GM12801 (cell line): ENCODE data around the gene BACE1.

ENCODE experiments used
- TF ChIP-seq, protein P1 (sequence below): IDR thresholded peaks from one replicate; pipeline ENCODE4 v1.5.1; 2011; ENCODE audit warnings: control low read depth; ENCODE audit not compliant: insufficient read length; ENCODE audit errors: extremely low read depth

The BACE1 gene

DNA sequence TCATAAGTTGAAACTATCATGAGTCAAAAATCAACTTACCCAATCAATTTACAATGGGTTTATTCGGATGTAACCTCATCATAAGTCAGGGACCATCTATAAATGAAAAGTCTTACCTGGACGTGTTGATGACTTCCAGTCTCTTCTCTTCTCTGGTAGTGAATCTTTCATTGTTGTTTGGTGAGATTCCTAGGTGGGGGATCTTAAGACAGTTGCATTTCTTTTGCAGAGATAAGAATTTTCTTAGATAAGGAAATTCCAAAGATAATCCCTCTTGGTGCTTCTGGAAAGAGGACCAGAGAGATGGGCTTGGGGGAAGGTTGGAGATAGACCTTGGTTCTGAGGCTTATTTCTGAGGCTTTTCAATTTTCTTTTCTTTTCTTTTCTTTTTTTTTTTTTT is 46.2 kb downstream of the BACE1 start:
- TF ChIP-seq, protein P1, sequence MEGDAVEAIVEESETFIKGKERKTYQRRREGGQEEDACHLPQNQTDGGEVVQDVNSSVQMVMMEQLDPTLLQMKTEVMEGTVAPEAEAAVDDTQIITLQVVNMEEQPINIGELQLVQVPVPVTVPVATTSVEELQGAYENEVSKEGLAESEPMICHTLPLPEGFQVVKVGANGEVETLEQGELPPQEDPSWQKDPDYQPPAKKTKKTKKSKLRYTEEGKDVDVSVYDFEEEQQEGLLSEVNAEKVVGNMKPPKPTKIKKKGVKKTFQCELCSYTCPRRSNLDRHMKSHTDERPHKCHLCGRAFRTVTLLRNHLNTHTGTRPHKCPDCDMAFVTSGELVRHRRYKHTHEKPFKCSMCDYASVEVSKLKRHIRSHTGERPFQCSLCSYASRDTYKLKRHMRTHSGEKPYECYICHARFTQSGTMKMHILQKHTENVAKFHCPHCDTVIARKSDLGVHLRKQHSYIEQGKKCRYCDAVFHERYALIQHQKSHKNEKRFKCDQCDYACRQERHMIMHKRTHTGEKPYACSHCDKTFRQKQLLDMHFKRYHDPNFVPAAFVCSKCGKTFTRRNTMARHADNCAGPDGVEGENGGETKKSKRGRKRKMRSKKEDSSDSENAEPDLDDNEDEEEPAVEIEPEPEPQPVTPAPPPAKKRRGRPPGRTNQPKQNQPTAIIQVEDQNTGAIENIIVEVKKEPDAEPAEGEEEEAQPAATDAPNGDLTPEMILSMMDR, result no peak

DNA sequence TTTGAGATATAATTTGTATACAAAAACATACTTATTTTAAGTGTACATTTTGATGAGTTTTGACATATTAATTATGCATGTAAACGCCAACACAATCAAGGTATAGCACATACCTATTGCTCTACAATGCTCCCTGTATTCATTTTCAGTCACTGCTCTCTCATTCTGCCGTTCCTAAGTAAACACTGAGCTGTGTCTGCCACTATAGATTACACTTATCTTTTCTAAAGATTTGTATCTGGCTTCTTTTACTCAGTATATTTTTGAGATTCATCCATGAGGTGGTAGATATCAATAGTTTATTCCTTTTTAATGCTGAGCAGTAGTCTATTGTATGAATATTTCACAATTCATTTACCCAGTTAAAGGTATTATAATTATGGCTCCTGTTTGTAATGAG is 50.3 kb downstream of the BACE1 start:
- TF ChIP-seq, protein P1, result no peak

DNA sequence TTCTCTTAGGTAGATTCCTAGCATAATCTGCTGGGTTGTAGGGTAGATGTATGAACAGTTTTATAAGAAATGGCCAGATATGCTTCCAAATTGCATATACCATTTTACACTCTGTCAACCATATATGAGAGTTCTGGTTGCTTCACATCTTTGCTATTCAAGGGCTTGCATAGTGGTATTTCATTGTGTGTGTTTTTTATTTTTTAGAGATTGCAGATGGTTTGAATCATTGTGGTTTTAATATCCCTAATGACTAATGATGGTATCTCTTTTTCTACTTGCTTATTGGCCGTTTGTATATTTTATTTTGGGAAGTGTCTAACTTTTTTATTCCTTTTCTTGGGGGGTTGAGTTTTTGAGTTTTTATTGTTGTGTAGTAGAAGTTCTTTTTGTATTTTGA is 56.6 kb downstream of the BACE1 start:
- TF ChIP-seq, protein P1, result no peak

DNA sequence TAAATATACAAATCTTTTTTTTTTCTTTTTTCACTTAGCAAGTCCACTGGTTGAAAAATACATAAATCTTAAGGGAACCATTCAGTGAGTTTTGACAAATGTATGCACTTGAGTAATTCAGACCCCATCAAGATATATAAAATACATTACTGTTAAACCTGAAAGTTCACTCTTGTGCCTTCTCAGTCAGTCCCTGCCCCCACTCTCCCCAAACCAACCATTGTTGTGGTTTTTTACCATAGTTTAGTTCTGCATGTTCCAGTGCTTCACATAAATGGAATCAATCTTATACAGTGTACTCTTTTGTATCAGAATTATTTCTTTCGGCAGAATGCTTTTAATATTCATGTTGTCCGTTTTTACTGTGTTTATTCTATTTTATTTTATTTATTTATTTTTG is 57.5 kb downstream of the BACE1 start:
- TF ChIP-seq, protein P1, result no peak

DNA sequence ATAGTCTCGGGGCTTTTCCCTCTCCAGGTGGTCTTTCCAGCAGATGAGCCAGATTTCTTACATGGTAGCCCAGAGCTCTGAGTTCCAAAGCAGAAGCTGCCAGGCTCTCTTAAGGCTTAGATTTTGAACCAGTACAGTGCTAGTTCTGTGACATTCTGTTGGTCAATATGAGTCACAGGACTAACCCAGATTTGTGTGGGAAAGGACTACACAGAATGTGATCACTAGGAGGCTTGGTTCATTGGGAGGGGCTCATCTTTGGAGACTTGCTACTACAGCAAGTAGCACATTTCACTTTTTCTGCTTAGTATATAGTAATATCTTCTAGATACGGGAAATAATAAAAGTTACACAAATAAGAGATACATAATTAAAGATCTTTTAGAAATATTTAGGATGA is 59.5 kb downstream of the BACE1 start:
- TF ChIP-seq, protein P1, result no peak

DNA sequence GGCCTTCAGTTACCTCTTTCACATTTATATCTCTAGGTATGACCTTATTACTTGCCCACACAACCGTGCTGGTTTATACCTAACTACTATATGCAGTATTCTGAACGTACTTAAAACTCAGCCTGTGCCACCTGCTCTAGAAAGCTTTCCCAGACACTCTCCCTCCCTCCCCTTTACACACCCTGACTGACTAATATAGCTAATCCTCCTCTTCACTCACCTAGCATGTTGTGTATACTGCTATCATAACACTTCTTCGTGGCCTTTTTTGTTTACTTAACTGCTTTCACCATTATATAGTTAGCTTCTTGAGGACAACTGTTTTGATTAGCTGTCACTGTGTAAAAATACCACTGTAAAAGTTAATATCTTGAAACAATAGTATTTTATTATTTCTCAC is 60.1 kb downstream of the BACE1 start:
- TF ChIP-seq, protein P1, result no peak

DNA sequence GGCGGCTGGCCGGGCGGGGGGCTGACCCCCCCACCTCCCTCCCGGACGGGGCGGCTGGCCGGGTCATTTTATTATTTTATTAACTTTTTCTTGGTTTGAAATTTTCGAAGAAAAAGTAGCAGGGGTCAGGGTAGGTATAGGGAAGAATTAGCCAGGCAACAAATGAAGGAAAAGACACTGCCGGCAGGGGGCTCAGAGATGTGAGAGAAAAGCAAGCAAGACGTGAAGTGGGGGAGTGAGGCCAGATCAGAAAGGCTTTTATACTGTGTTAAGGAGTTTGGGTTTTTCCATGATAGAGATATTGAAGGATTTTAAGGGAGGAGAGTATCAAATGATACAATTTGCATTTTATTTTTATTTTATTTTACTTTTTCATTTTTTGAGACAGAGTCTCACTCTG is 64.5 kb downstream of the BACE1 start:
- TF ChIP-seq, protein P1, result no peak

DNA sequence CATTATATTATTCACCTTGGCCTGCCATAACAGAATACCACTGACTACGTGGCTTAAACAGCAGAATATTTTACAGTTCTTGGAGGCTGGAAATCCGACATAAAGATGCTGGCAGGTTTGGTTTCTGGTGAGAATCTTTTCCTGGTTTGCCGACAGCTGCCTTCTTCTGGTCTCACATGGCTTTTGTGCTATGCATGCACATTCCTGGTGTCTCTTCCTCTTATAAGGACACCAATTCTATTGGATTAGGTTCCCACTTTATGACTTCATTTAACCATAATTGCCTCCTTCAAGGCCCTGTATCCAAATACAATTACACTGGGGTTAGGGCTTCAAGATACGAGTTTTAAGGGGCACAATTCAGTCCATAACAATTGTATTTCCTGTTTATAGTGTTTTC is 66.5 kb downstream of the BACE1 start:
- TF ChIP-seq, protein P1, result no peak
